Activated naive CD8-positive, alpha-beta T cell treated with anti-CD3 and anti-CD28 coated beads, Interleukin-2, amount 10 ng/mL, durations not matched to agents 7 days and 5 days (primary cell): ENCODE data around the gene FAM89B. TPM values are rescaled to one million over a fixed set of nuclear protein-coding genes. Genes with fewer than 3 reads are reported as not detected.

Source experiments
- ATAC-seq: fragments of 150-1000 bp; cut with Tn5 transposase; one replicate; pipeline ENCODE4 v1.10.0; 2021; ENCODE audit warnings: low read depth, moderate library complexity
- POLR2A ChIA-PET: fragments of 350-600 bp; sonication (Branson Sonifier 250); formaldehyde crosslinking; loops from one replicate; lab custom pipeline; 2021; ENCODE audit warnings: antibody characterized with exemption; lab: Charles Lee
- DNase-seq: peaks from one replicate; pipeline ENCODE4 v3.0.0; 2021
- H3K27ac Mint-ChIP-seq: one replicate; pipeline ENCODE4 v1.8.0; 2022; ENCODE audit warnings: mild to moderate bottlenecking, mixed read lengths
- H3K27me3 Mint-ChIP-seq: one replicate; pipeline ENCODE4 v1.8.0; 2022; ENCODE audit warnings: mild to moderate bottlenecking, moderate library complexity, mixed read lengths
- H3K36me3 Mint-ChIP-seq: one replicate; pipeline ENCODE4 v1.8.0; 2021; ENCODE audit warnings: mild to moderate bottlenecking, mixed read lengths
- H3K4me1 Mint-ChIP-seq: one replicate; pipeline ENCODE4 v1.8.0; 2021; ENCODE audit warnings: mixed read lengths
- H3K4me3 Mint-ChIP-seq: one replicate; pipeline ENCODE4 v1.8.0; 2022; ENCODE audit warnings: mild to moderate bottlenecking, moderate library complexity, mixed read lengths
- H3K9me3 Mint-ChIP-seq: one replicate; pipeline ENCODE4 v1.8.0; 2021; ENCODE audit warnings: mixed read lengths
- total RNA-seq, 2 experiments: library from RNA; stranded (reverse); gene quantifications; one replicate each; pipeline ENCODE4 v1.2.3, GENCODE V29; 2021

Gene FAM89B
- total RNA-seq, 2 experiments from 2014 or later, result 40.9 to 44.1 TPM

DNA sequence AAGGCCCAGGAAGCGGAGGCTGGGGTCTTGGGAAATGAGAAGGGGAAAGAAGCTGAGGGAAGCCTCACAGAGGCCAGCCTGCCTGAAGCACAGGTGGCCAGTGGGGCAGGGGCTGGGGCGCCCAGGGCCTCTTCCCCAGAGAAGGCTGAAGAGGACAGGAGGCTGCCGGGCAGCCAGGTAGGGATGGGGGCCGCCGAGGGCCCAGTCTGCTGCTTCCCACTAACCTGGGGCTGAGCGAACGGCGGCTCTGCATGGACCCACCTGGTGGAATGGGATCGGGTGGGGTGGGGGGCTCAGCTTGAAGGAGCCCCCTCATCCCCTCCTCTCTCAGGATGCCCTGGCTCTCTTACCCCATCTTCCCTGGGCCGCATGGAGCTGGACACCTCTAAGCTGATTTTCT, 11.3 kb downstream of the FAM89B start:
- POLR2A ChIA-PET, result interaction anchor here (0.8 kb wide), 1 partner anchor 8 kb away, joined by 4 read pairs; the partner anchor contains the start of gene EHBP1L1
- no peak for ATAC-seq
- Mint-ChIP-seq H3K27me3 (no peaks in the 10 kb centered on the region), H3K4me1 (peaks cover 30% of the 10 kb centered on the region), H3K27ac (peak overlapping the region; percentile 24), H3K36me3 (peaks cover 14% of the 10 kb centered on the region), H3K4me3 (no peak overlapping the region), H3K9me3 (no peaks in the 10 kb centered on the region)
- DNase-seq, result no peak

- no peaks in the 10 kb centered on the region for H3K9me3 Mint-ChIP-seq
- H3K4me1 Mint-ChIP-seq, result peaks cover 34% of the 10 kb centered on the region
- DNase-seq, result no peak
- POLR2A ChIA-PET, result interaction anchor here (0.8 kb wide), 1 partner anchor 8 kb away, joined by 4 read pairs; the partner anchor contains the start of gene EHBP1L1
- H3K4me3 Mint-ChIP-seq, result no peak overlapping the region
- no peak for ATAC-seq
- no peaks in the 10 kb centered on the region for H3K27me3 Mint-ChIP-seq
- H3K36me3 Mint-ChIP-seq, result peaks cover 15% of the 10 kb centered on the region
- peak overlapping the region; percentile 51 for H3K27ac Mint-ChIP-seq
Observed at GRCh38 chr11:65584106-65584505, 11.8 kb downstream of the FAM89B start.

- ATAC-seq (no peak), DNase-seq (no peak)
- H3K9me3 Mint-ChIP-seq, result no peaks in the 10 kb centered on the region
- no peak overlapping the region for H3K4me3 Mint-ChIP-seq
- peaks cover 36% of the 10 kb centered on the region for H3K4me1 Mint-ChIP-seq
- H3K36me3 Mint-ChIP-seq, result peaks cover 15% of the 10 kb centered on the region
- POLR2A ChIA-PET, result interaction anchor here (8.3 kb wide), 1 partner anchor 8 kb away, joined by 107 read pairs; the partner anchor contains the start of gene EHBP1L1
- no peak overlapping the region for H3K27ac Mint-ChIP-seq
- H3K27me3 Mint-ChIP-seq, result no peaks in the 10 kb centered on the region
Observed at GRCh38 chr11:65584723-65585171, 12.4 kb downstream of the FAM89B start.

DNA sequence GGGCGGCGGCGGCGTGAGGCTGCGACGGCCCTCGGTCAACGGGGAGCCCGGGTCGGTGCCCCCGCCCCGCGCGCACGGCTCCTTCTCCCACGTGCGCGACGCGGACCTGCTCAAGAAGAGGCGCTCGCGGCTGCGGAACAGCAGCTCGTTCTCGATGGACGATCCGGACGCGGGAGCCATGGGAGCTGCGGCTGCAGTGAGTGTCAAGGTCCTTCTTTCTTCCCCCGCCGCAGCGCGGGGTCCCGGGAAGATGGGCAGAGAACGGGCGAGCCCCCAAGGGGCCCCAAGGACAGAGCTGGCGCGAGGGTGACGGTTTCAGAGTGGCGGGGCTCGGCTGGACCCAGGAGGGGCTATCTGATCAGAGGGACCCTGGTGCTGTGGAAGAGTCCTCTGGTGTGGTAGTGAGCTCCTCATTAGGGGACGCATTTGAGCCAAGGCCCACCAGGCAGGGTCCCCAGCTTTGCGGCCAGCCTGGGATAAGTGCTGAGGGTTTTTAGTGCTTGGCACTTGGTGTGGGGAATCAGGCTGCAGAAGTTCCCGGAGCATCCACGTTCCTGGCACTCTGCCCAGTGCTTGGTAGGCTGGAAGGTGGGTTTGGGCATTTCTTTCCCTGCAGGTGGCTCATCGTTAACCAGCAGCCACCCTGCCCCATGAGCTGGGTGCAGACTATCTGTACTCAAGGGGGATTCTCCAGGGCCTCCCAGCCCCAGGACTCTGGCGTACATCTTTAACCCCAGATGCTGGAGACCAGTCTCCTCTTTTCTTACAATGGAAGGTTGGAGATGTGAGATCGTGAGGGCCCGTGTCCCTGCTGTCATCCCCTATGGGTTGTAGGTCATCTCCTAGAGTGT, 13.3 kb downstream of the FAM89B start:
- Mint-ChIP-seq H3K36me3 (peaks cover 15% of the 10 kb centered on the region), H3K4me3 (no peak overlapping the region), H3K27ac (peak overlapping the region; percentile 37), H3K9me3 (no peaks in the 10 kb centered on the region), H3K27me3 (no peaks in the 10 kb centered on the region), H3K4me1 (peaks cover 36% of the 10 kb centered on the region)
- DNase-seq (no peak), ATAC-seq (no peak)
- POLR2A ChIA-PET, result interaction anchor here (0.9 to 8.3 kb wide), 3 partner anchors 9 to 45 kb away, joined by 3 to 107 read pairs (median 52); partner anchors contain the start of genes EHBP1L1, FAM89B and ZNRD2

DNA sequence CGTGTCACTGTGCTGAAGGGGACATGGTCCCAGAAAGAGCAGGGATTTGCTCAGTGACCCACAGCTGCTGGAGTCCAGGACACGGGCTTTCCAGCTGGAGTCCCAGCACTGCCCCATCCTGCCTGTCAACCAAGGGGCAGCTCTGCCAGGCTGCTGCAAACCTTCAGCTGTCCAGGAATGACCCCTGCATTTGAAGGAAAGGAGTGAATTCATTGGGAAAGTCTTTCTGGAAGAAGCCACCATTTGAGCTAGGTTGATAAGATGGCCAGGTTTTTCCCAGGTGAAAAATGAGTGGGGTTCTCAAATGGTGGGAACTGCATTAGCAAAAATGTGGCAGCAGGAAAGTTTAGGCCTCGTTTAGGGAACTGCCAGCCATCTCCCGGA, 13.9 kb downstream of the FAM89B start:
- H3K9me3 Mint-ChIP-seq, result no peaks in the 10 kb centered on the region
- ATAC-seq (no peak), DNase-seq (no peak)
- POLR2A ChIA-PET, result interaction anchor here (0.9 to 8.3 kb wide), 3 partner anchors 9 to 46 kb away, joined by 3 to 107 read pairs (median 52); partner anchors contain the start of genes EHBP1L1, FAM89B and ZNRD2
- peaks cover 35% of the 10 kb centered on the region for H3K4me1 Mint-ChIP-seq
- H3K27ac Mint-ChIP-seq, result peak overlapping the region; percentile 49
- H3K4me3 Mint-ChIP-seq, result no peak overlapping the region
- H3K27me3 Mint-ChIP-seq, result no peaks in the 10 kb centered on the region
- H3K36me3 Mint-ChIP-seq, result peaks cover 14% of the 10 kb centered on the region

DNA sequence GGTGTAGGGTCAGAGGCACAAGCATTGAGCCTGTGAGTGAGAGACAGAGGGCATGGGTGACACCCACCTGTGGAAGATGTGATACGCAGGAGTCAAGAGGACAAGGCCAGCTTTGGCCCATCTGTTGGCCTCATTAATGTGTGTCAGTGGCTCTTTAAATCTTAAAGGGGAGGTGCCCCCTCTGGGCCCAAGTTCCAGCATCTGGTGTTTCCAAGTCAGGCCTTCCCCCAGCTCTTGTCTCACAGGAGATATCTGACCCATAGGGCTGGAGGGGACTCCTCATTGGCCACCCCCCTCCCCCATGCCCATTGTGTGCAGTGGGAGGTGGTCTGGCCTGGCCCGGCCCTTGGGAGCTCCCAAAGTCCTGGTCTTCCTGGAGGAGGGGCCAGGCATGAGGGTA, 14.3 kb downstream of the FAM89B start:
- Mint-ChIP-seq H3K27me3 (no peaks in the 10 kb centered on the region), H3K4me1 (peaks cover 35% of the 10 kb centered on the region), H3K4me3 (no peak overlapping the region), H3K36me3 (peaks cover 13% of the 10 kb centered on the region), H3K27ac (peak overlapping the region; percentile 49), H3K9me3 (no peaks in the 10 kb centered on the region)
- DNase-seq (no peak), ATAC-seq (no peak)
- POLR2A ChIA-PET, result interaction anchor here (0.7 to 8.3 kb wide), 5 partner anchors 10 to 101 kb away, joined by 3 to 107 read pairs (median 4); partner anchors contain the start of genes EHBP1L1, FAM89B and ZNRD2

- DNase-seq, result peak; percentile 75
Observed at GRCh38 chr11:65588199-65589054, 16.1 kb downstream of the FAM89B start.

GRCh38 chr11:65589444-65590239, 17.3 kb downstream of the FAM89B start:
- Mint-ChIP-seq H3K9me3 (no peaks in the 10 kb centered on the region), H3K27ac (peak overlapping the region; percentile 93), H3K27me3 (no peaks in the 10 kb centered on the region), H3K36me3 (peaks cover 10% of the 10 kb centered on the region), H3K4me1 (peaks cover 29% of the 10 kb centered on the region), H3K4me3 (no peak overlapping the region)
- ATAC-seq (peak; percentile 14), DNase-seq (no peak)
- POLR2A ChIA-PET, result interaction anchor here (0.6 to 8.3 kb wide), 8 partner anchors 13 to 145 kb away, joined by 3 to 107 read pairs (median 4); partner anchors contain the start of genes EHBP1L1, FAM89B, SCYL1 and ZNRD2

More at GRCh38 chr11:65588199-65589054, 16.1 kb downstream of the FAM89B start:
- peak; percentile 82 for ATAC-seq
- Mint-ChIP-seq H3K9me3 (no peaks in the 10 kb centered on the region), H3K27me3 (no peaks in the 10 kb centered on the region), H3K4me3 (peak overlapping the region; percentile 64), H3K27ac (peak overlapping the region; percentile 93), H3K36me3 (peaks cover 12% of the 10 kb centered on the region), H3K4me1 (peaks cover 31% of the 10 kb centered on the region)
- POLR2A ChIA-PET, result interaction anchor here (0.6 to 8.3 kb wide), 16 partner anchors 7 to 637 kb away, joined by 3 to 107 read pairs (median 4); partner anchors contain the start of genes EHBP1L1, FAM89B, KCNK7 and MAP3K11

- Mint-ChIP-seq H3K4me1 (peaks cover 29% of the 10 kb centered on the region), H3K9me3 (no peaks in the 10 kb centered on the region), H3K27ac (peak overlapping the region; percentile 21), H3K4me3 (no peak overlapping the region), H3K36me3 (peaks cover 10% of the 10 kb centered on the region), H3K27me3 (no peaks in the 10 kb centered on the region)
- no peak for DNase-seq
- ATAC-seq, result no peak
- POLR2A ChIA-PET, result interaction anchor here (0.6 to 8.3 kb wide), 8 partner anchors 11 to 65 kb away, joined by 3 to 107 read pairs (median 4); partner anchors contain the start of genes EHBP1L1, FAM89B, SCYL1 and ZNRD2
Observed at GRCh38 chr11:65590240-65590738, 18.0 kb downstream of the FAM89B start.

DNA sequence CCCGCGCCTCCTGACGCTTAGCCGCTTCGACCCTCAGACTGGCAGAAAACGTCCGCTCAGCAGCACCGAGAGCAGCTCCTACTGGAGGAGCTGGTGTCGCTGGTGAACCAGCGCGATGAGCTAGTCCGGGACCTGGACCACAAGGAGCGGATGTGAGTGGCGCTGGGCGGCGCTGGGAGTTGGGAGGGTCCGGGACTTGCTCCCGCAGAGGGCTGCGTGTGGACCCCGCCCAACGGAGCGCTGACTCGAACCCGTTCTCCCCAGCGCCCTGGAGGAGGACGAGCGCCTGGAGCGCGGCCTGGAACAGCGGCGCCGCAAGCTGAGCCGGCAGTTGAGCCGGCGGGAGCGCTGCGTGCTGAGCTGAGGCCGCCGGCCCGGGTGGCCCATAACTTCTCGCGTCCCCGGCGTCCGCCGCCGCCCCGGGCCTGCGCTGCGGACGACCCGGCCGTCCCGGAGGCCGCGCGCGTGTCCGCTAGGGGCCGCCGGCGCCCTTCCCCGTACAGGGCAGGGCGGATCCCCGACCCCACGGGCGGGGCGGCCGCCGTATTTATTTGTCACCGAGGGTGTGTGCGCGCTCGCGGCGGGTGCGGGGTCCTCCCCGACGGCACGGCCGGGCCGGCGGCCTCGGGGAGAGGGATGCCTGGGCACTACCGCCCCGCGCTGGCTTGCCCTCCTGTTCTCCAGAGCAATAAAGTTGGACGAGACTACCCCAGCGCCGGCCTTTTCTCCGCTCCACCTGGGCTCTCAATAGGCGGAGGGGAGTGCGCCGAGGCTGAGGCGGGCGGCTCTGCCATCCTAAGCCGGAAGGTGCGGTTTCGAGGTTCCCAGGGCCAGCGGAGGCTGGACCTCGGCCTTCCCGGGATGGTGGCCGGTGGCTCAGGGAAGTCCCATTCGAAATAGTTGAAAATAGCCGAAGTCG, 19.9 kb downstream of the FAM89B start:
- peaks cover 8% of the 10 kb centered on the region for H3K36me3 Mint-ChIP-seq
- H3K4me3 Mint-ChIP-seq, result no peak overlapping the region
- POLR2A ChIA-PET, result interaction anchor here (1.9 to 8.3 kb wide), 3 partner anchors 15 to 51 kb away, joined by 4 to 107 read pairs (median 24); partner anchors contain the start of gene EHBP1L1
- H3K27ac Mint-ChIP-seq, result no peak overlapping the region
- DNase-seq (no peak), ATAC-seq (no peak)
- peaks cover 21% of the 10 kb centered on the region for H3K4me1 Mint-ChIP-seq
- H3K9me3 Mint-ChIP-seq, result no peaks in the 10 kb centered on the region
- H3K27me3 Mint-ChIP-seq, result no peaks in the 10 kb centered on the region
